DOHH2 (cell line): Measurements from ENCODE around the gene BLOC1S2.

Experiments
- EZH2phosphoT487 ChIP-seq: fragments of 200-600 bp; sonication (generic); IDR thresholded peaks from 2 replicates; pipeline ENCODE4 v1.6.1; 2017; ENCODE audit warnings: borderline replicate concordance, mild to moderate bottlenecking, antibody characterized with exemption, low read length, moderate library complexity, mixed read lengths
- TF ChIP-seq, protein P1 (sequence below): fragments of 200-600 bp; sonication (generic); IDR thresholded peaks from one replicate; pipeline ENCODE4 v1.5.1; 2014; ENCODE audit warnings: antibody characterized with exemption, mild to moderate bottlenecking, low read depth, low read length; ENCODE audit not compliant: poor library complexity, severe bottlenecking

DNA sequence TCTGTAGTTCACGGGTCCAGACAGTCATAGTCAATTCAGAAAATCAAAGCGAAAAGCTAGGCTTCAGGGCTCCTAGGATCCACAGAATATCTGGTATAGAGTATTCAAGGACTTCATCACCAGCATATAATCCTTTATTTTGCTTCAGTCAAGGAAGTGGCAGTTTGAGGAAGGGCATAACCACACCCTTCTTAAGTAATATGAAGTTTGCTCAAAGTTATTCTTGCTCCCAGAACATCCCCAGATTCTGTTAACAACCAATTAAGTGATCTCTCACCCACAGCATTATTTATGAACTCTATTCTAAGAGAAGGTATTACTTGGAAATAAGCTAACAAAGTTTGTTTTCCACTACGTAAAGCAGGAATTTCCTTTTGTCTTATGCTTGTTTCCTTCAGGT lies 32.3 kb downstream of the BLOC1S2 start:
- TF ChIP-seq, protein P1, sequence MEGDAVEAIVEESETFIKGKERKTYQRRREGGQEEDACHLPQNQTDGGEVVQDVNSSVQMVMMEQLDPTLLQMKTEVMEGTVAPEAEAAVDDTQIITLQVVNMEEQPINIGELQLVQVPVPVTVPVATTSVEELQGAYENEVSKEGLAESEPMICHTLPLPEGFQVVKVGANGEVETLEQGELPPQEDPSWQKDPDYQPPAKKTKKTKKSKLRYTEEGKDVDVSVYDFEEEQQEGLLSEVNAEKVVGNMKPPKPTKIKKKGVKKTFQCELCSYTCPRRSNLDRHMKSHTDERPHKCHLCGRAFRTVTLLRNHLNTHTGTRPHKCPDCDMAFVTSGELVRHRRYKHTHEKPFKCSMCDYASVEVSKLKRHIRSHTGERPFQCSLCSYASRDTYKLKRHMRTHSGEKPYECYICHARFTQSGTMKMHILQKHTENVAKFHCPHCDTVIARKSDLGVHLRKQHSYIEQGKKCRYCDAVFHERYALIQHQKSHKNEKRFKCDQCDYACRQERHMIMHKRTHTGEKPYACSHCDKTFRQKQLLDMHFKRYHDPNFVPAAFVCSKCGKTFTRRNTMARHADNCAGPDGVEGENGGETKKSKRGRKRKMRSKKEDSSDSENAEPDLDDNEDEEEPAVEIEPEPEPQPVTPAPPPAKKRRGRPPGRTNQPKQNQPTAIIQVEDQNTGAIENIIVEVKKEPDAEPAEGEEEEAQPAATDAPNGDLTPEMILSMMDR: no peak
- TF ChIP-seq EZH2phosphoT487: no peak
